ENCODE measurements around the gene NFASC. TPM values are rescaled to one million over a fixed set of nuclear protein-coding genes. Genes with fewer than 3 reads are reported as not detected.

Gene NFASC
- total RNA-seq, 1 experiment from 2014 or later: 20.1 TPM

DNA sequence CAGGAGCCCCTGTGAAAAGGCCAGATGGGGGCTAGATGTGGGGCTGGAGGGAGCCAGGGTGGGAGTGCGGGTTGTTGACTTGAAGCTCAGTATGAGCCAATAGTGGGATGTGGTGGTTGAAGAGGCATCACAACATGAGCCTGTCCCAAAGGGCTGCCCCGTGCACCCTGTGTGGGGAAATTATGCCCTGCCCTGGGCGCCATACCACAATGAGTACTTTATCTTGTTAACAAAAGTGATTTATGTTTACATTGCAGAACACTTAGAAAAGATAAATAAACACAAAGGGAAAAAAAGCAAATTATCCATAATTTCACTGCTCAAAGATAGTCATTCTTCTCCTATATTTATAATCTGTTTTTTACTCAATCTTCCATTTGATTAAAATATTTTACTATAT is 1.6 kb upstream of the NFASC start:
- ATAC-seq: no peak
- DNase-seq (ENCODE audit: low spot score): no peak
- Mint-ChIP-seq H3K36me3 (no peaks in the 10 kb centered on the region), H3K4me3 (no peak overlapping the region), H3K4me1 (peaks cover 13% of the 10 kb centered on the region), H3K27me3 (ENCODE audit: low read depth) (no peaks in the 10 kb centered on the region), H3K27ac (no peak overlapping the region), H3K9me3 (no peaks in the 10 kb centered on the region)
- ChIA-PET POLR2A (no interaction called here), CTCF (interaction anchor here (1.2 kb wide), 1 partner anchor 105 kb away, joined by 3 read pairs; no protein-coding TSS in a partner anchor)
- no peak for TF ChIP-seq TEAD4 (CRISPR knock-in tag; IDR thresholded peaks at IDR 0.05)
- TF ChIP-seq ZNF317 (CRISPR knock-in tag; IDR thresholded peaks at IDR 0.05; ENCODE audit: borderline replicate concordance, low read depth): no peak
- TF ChIP-seq SMAD3 (CRISPR knock-in tag; IDR thresholded peaks at IDR 0.05; ENCODE audit: borderline replicate concordance): no peak
- TF ChIP-seq, protein P1, sequence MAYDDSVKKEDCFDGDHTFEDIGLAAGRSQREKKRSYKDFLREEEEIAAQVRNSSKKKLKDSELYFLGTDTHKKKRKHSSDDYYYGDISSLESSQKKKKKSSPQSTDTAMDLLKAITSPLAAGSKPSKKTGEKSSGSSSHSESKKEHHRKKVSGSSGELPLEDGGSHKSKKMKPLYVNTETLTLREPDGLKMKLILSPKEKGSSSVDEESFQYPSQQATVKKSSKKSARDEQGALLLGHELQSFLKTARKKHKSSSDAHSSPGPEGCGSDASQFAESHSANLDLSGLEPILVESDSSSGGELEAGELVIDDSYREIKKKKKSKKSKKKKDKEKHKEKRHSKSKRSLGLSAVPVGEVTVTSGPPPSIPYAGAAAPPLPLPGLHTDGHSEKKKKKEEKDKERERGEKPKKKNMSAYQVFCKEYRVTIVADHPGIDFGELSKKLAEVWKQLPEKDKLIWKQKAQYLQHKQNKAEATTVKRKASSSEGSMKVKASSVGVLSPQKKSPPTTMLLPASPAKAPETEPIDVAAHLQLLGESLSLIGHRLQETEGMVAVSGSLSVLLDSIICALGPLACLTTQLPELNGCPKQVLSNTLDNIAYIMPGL (CRISPR knock-in tag; IDR thresholded peaks at IDR 0.05): no peak

- Mint-ChIP-seq H3K27ac (no peak overlapping the region), H3K4me3 (no peak overlapping the region)
These were observed 859 bp downstream of the NFASC start for GRCh38 chr1:204871405-204872037.

DNA sequence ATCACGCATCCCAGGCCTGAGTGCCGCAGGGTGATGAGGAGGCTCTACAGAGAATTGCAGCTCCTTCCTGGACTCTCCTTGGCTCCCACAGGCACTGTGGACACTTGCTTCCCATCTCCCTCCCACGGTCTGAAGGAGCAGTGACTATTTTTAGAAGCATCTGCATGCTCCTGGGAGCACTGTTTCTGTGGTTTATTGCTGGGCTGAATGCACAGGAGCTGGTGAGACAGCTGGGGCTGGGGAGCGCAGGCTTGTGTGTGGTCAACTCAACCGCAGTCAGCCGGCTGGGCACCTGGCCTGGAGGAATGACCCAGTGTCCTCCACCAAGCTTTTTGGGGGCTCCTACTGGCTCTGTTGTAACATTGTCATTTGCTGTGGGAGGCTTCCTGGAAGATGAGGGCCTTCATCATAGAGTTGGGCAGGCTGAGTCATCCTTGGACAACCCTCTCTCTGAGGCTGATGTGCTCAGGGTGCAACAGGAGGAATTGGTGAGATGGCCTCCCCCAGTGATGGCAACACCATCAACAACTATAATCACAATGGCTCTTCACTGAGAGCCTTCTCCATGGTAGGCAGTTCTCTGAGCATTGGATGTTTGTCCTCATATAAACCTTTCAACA is 1.7 kb downstream of the NFASC start:
- H3K27me3 Mint-ChIP-seq (ENCODE audit: low read depth): no peaks in the 10 kb centered on the region
- CTCF ChIA-PET: interaction anchor here (1.0 to 1.5 kb wide), 2 partner anchors 65 to 81 kb away, joined by 3 to 5 read pairs; no protein-coding TSS in a partner anchor
- TF ChIP-seq ZNF121 (CRISPR knock-in tag; IDR thresholded peaks at IDR 0.05) (no peak), ZNF281 (CRISPR knock-in tag; IDR thresholded peaks at IDR 0.05) (no peak), NR1H2 (CRISPR knock-in tag; IDR thresholded peaks at IDR 0.05) (no peak), HMGA2 (CRISPR knock-in tag; IDR thresholded peaks at IDR 0.05) (no peak), OVOL2 (CRISPR knock-in tag; IDR thresholded peaks at IDR 0.05; ENCODE audit: borderline replicate concordance) (no peak)
- TF ChIP-seq, protein P2, sequence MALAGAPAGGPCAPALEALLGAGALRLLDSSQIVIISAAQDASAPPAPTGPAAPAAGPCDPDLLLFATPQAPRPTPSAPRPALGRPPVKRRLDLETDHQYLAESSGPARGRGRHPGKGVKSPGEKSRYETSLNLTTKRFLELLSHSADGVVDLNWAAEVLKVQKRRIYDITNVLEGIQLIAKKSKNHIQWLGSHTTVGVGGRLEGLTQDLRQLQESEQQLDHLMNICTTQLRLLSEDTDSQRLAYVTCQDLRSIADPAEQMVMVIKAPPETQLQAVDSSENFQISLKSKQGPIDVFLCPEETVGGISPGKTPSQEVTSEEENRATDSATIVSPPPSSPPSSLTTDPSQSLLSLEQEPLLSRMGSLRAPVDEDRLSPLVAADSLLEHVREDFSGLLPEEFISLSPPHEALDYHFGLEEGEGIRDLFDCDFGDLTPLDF (CRISPR knock-in tag; IDR thresholded peaks at IDR 0.05): no peak

More at GRCh38 chr1:204871405-204872037, 859 bp downstream of the NFASC start:
- TF ChIP-seq ZNF671 (CRISPR knock-in tag; IDR thresholded peaks at IDR 0.05) (no peak), ATF1 (CRISPR knock-in tag; IDR thresholded peaks at IDR 0.05) (no peak), GRHL2 (CRISPR knock-in tag; IDR thresholded peaks at IDR 0.05; ENCODE audit: insufficient replicate concordance, severe bottlenecking) (no peak), TP53 (CRISPR knock-in tag; IDR thresholded peaks at IDR 0.05) (no peak), NFE2L1 (CRISPR knock-in tag; IDR thresholded peaks at IDR 0.05) (no peak), ZNF263 (CRISPR knock-in tag; IDR thresholded peaks at IDR 0.05; ENCODE audit: low read depth) (no peak), OVOL2 (CRISPR knock-in tag; IDR thresholded peaks at IDR 0.05; ENCODE audit: borderline replicate concordance) (no peak), IRF2 (CRISPR knock-in tag; IDR thresholded peaks at IDR 0.05; ENCODE audit: borderline replicate concordance, low read depth) (no peak), ZNF423 (CRISPR knock-in tag; IDR thresholded peaks at IDR 0.05) (no peak), CREB1 (CRISPR knock-in tag; IDR thresholded peaks at IDR 0.05) (no peak)
- TF ChIP-seq, protein P3, sequence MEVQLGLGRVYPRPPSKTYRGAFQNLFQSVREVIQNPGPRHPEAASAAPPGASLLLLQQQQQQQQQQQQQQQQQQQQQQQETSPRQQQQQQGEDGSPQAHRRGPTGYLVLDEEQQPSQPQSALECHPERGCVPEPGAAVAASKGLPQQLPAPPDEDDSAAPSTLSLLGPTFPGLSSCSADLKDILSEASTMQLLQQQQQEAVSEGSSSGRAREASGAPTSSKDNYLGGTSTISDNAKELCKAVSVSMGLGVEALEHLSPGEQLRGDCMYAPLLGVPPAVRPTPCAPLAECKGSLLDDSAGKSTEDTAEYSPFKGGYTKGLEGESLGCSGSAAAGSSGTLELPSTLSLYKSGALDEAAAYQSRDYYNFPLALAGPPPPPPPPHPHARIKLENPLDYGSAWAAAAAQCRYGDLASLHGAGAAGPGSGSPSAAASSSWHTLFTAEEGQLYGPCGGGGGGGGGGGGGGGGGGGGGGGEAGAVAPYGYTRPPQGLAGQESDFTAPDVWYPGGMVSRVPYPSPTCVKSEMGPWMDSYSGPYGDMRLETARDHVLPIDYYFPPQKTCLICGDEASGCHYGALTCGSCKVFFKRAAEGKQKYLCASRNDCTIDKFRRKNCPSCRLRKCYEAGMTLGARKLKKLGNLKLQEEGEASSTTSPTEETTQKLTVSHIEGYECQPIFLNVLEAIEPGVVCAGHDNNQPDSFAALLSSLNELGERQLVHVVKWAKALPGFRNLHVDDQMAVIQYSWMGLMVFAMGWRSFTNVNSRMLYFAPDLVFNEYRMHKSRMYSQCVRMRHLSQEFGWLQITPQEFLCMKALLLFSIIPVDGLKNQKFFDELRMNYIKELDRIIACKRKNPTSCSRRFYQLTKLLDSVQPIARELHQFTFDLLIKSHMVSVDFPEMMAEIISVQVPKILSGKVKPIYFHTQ (CRISPR knock-in tag; IDR thresholded peaks at IDR 0.05): no peak
- TF ChIP-seq, protein P2 (CRISPR knock-in tag; IDR thresholded peaks at IDR 0.05): no peak
- TF ChIP-seq, protein P4, sequence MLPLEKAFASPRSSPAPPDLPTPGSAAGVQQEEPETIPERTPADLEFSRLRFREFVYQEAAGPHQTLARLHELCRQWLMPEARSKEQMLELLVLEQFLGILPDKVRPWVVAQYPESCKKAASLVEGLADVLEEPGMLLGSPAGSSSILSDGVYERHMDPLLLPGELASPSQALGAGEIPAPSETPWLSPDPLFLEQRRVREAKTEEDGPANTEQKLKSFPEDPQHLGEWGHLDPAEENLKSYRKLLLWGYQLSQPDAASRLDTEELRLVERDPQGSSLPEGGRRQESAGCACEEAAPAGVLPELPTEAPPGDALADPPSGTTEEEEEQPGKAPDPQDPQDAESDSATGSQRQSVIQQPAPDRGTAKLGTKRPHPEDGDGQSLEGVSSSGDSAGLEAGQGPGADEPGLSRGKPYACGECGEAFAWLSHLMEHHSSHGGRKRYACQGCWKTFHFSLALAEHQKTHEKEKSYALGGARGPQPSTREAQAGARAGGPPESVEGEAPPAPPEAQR (CRISPR knock-in tag; IDR thresholded peaks at IDR 0.05): no peak
- Mint-ChIP-seq H3K27me3 (ENCODE audit: low read depth) (no peaks in the 10 kb centered on the region), H3K9me3 (peaks cover 2% of the 10 kb centered on the region), H3K36me3 (no peaks in the 10 kb centered on the region), H3K4me1 (peaks cover 34% of the 10 kb centered on the region)
- no peak for ATAC-seq
- ChIA-PET POLR2A (no interaction called here), CTCF (interaction anchor here (0.7 to 1.5 kb wide), 2 partner anchors 53 to 65 kb away, joined by 3 to 5 read pairs; no protein-coding TSS in a partner anchor)
- no peak for DNase-seq (ENCODE audit: low spot score)

More for the DNA sequence above, 1.7 kb downstream of the NFASC start:
- ATAC-seq (no peak), DNase-seq (ENCODE audit: low spot score) (no peak)
- peaks cover 4% of the 10 kb centered on the region for H3K9me3 Mint-ChIP-seq
- H3K27ac Mint-ChIP-seq: no peak overlapping the region
- H3K36me3 Mint-ChIP-seq: no peaks in the 10 kb centered on the region; the same call in 1 of the 2 replicates
- no peak overlapping the region for H3K4me3 Mint-ChIP-seq
- POLR2A ChIA-PET: no interaction called here
- H3K4me1 Mint-ChIP-seq: peaks cover 35% of the 10 kb centered on the region

Measured in WTC11 (cell line).